ENCODE results near the gene AIG1. TPM values are rescaled to one million over a fixed set of nuclear protein-coding genes. Genes with fewer than 3 reads are reported as not detected.

Gene AIG1
- total RNA-seq, 1 donor from 2014 or later = 37.1 TPM

- DNase-seq (ENCODE audit: low spot score) = no peak
- peaks cover 4% of the 10 kb centered on the region for H3F3A ChIP-seq (ENCODE audit: low read depth)
- no peaks in the 10 kb centered on the region for H3K79me2 ChIP-seq (ENCODE audit: low read depth)
- H3K9me3 ChIP-seq (ENCODE audit: low read depth) = no peaks in the 10 kb centered on the region
- no peak overlapping the region for H3K9ac ChIP-seq
- Mint-ChIP-seq H3K27me3 (ENCODE audit: insufficient read depth, low read depth) (no peaks in the 10 kb centered on the region), H3K4me1 (no peaks in the 10 kb centered on the region), H3K27ac (peak overlapping the region; percentile 3), H3K4me3 (no peak overlapping the region), H3K9me3 (no peaks in the 10 kb centered on the region), H3K36me3 (no peaks in the 10 kb centered on the region)
- no peaks in the 10 kb centered on the region for H3K27me3 ChIP-seq
- H3K27ac ChIP-seq = no peak overlapping the region
- no peak overlapping the region for H3K4me2 ChIP-seq
- no peaks in the 10 kb centered on the region for H4K20me1 ChIP-seq (ENCODE audit: low read depth)
- no peak overlapping the region for H3K4me3 ChIP-seq
- no peaks in the 10 kb centered on the region for H3K36me3 ChIP-seq
- TF ChIP-seq EZH2 (IDR thresholded peaks at IDR 0.05) = no peak
- no peak for TF ChIP-seq CTCF (IDR thresholded peaks at IDR 0.05)
- TF ChIP-seq EZH2phosphoT487 (IDR thresholded peaks at IDR 0.05) = no peak
- no peak overlapping the region for H2AFZ ChIP-seq (replicated peaks)
- no peaks in the 10 kb centered on the region for H3K4me1 ChIP-seq
These were observed 97.5 kb downstream of the AIG1 start for GRCh38 chr6:143158113-143158581.

DNA sequence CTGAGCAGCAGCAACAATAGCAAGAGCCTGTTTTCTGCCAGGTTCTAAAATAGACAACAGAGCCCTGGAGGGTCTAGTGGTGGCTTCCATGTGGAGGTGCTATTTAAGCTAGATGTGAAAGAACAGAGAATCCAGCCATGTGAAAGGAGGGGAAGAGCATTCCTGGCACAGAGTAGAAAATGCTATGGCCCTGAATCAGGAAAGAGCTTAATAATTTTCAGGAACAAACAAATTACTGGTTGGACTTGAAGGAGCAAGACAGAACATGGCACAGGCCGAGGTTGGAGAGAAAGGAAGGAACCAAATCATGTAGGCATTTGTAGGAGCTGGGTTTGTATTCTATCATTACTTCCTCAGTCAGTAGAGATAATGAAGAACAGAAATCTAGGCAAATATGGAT is 98.3 kb downstream of the AIG1 start:
- Histone ChIP-seq H3K9me3 (ENCODE audit: low read depth) (no peaks in the 10 kb centered on the region), H3K4me3 (no peak overlapping the region), H3K36me3 (no peaks in the 10 kb centered on the region), H3K4me1 (no peaks in the 10 kb centered on the region), H4K20me1 (ENCODE audit: low read depth) (no peaks in the 10 kb centered on the region), H3K79me2 (ENCODE audit: low read depth) (no peaks in the 10 kb centered on the region), H3F3A (ENCODE audit: low read depth) (peaks cover 8% of the 10 kb centered on the region), H3K27ac (no peak overlapping the region), H3K4me2 (no peak overlapping the region), H3K9ac (no peak overlapping the region), H3K27me3 (no peaks in the 10 kb centered on the region), H2AFZ (replicated peaks) (no peak overlapping the region)
- no peak for DNase-seq (ENCODE audit: low spot score)
- Mint-ChIP-seq H3K27ac (no peak overlapping the region), H3K4me1 (peaks cover 3% of the 10 kb centered on the region), H3K27me3 (ENCODE audit: insufficient read depth, low read depth) (no peaks in the 10 kb centered on the region), H3K9me3 (no peaks in the 10 kb centered on the region), H3K36me3 (no peaks in the 10 kb centered on the region), H3K4me3 (no peak overlapping the region)
- no peak for TF ChIP-seq EZH2 (IDR thresholded peaks at IDR 0.05)

GRCh38 chr6:143160015-143160414 is 99.3 kb downstream of the AIG1 start:
- Mint-ChIP-seq H3K4me3 (no peak overlapping the region), H3K27ac (no peak overlapping the region), H3K27me3 (ENCODE audit: insufficient read depth, low read depth) (no peaks in the 10 kb centered on the region), H3K4me1 (peaks cover 3% of the 10 kb centered on the region), H3K9me3 (no peaks in the 10 kb centered on the region), H3K36me3 (peaks cover 2% of the 10 kb centered on the region)
- no peak overlapping the region for H3K27ac ChIP-seq
- H3K9ac ChIP-seq = no peak overlapping the region
- H4K20me1 ChIP-seq (ENCODE audit: low read depth) = no peaks in the 10 kb centered on the region
- H3K4me1 ChIP-seq = no peaks in the 10 kb centered on the region
- no peaks in the 10 kb centered on the region for H3K79me2 ChIP-seq (ENCODE audit: low read depth)
- H3K36me3 ChIP-seq = no peaks in the 10 kb centered on the region
- peaks cover 8% of the 10 kb centered on the region for H3F3A ChIP-seq (ENCODE audit: low read depth)
- H3K27me3 ChIP-seq = no peaks in the 10 kb centered on the region
- no peaks in the 10 kb centered on the region for H3K9me3 ChIP-seq (ENCODE audit: low read depth)
- no peak for TF ChIP-seq EZH2phosphoT487 (IDR thresholded peaks at IDR 0.05)
- no peak for TF ChIP-seq EZH2 (IDR thresholded peaks at IDR 0.05)
- no peak for TF ChIP-seq CTCF (IDR thresholded peaks at IDR 0.05)
- no peak for DNase-seq (ENCODE audit: low spot score)
- no peak overlapping the region for H3K4me2 ChIP-seq
- H2AFZ ChIP-seq (replicated peaks) = no peak overlapping the region
- no peak overlapping the region for H3K4me3 ChIP-seq

DNA sequence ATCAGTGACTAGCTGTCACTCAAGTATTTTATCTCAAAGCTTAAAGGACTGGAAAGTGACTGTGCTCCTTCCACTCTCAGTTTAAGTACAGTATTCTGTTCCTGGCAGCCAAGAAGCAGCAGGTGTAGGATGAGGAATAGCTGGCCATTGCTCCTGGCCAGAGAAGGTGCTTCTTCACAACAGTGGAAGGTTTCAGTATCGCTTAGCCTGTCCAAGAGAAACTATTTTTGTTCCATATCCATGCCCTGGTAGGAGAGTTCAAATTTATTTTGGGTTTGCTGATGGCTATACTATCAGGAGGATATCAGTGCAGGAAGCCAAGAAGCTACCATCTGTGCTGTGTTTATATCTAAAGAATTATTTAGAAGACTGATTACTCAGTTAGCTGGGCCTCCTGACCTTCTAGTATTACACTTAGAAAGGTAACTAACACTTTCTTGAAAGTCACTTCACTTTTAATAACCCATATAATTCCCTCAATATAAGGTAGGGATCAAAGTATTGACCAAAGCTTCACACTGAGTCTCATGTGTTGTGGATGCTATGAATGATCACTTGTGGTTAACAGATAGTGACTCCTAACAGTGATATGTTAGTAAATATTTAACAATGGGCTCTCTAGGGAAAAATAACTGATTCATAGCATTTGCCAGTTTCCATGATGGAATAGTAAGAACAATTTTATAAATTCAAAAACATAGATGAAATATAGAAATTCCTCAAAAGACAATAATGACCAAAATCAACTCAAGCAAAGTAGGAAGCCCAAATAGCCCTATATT is 99.9 kb downstream of the AIG1 start:
- TF ChIP-seq EZH2phosphoT487 (IDR thresholded peaks at IDR 0.05) = no peak
- TF ChIP-seq CTCF (IDR thresholded peaks at IDR 0.05) = no peak
- TF ChIP-seq EZH2 (IDR thresholded peaks at IDR 0.05) = no peak
- H3K4me1 ChIP-seq = no peaks in the 10 kb centered on the region
- no peaks in the 10 kb centered on the region for H3K79me2 ChIP-seq (ENCODE audit: low read depth)
- H3K9me3 ChIP-seq (ENCODE audit: low read depth) = no peaks in the 10 kb centered on the region
- peaks cover 8% of the 10 kb centered on the region for H3F3A ChIP-seq (ENCODE audit: low read depth)
- no peak overlapping the region for H3K4me2 ChIP-seq
- no peak overlapping the region for H3K27ac ChIP-seq
- Mint-ChIP-seq H3K36me3 (peaks cover 2% of the 10 kb centered on the region), H3K27ac (no peak overlapping the region), H3K4me3 (no peak overlapping the region), H3K27me3 (ENCODE audit: insufficient read depth, low read depth) (no peaks in the 10 kb centered on the region), H3K4me1 (peaks cover 3% of the 10 kb centered on the region), H3K9me3 (no peaks in the 10 kb centered on the region)
- no peak overlapping the region for H3K9ac ChIP-seq
- H3K36me3 ChIP-seq = no peaks in the 10 kb centered on the region
- no peak overlapping the region for H3K4me3 ChIP-seq
- no peak overlapping the region for H2AFZ ChIP-seq (replicated peaks)
- no peak for DNase-seq (ENCODE audit: low spot score)
- no peaks in the 10 kb centered on the region for H3K27me3 ChIP-seq
- H4K20me1 ChIP-seq (ENCODE audit: low read depth) = no peaks in the 10 kb centered on the region
